Cortex of kidney (tissue), 1 donor: ENCODE data around the gene GSTT4.
"Not testable (repeated sequence)": the region's sequence is repeated elsewhere in the genome, so short reads cannot be mapped to it uniquely, and the experiment has no call there.

Experiments
- DNase-seq: peaks from one replicate; lab custom pipeline; 2025; lab: John Stamatoyannopoulos, UW

GSTT4 gene

DNA sequence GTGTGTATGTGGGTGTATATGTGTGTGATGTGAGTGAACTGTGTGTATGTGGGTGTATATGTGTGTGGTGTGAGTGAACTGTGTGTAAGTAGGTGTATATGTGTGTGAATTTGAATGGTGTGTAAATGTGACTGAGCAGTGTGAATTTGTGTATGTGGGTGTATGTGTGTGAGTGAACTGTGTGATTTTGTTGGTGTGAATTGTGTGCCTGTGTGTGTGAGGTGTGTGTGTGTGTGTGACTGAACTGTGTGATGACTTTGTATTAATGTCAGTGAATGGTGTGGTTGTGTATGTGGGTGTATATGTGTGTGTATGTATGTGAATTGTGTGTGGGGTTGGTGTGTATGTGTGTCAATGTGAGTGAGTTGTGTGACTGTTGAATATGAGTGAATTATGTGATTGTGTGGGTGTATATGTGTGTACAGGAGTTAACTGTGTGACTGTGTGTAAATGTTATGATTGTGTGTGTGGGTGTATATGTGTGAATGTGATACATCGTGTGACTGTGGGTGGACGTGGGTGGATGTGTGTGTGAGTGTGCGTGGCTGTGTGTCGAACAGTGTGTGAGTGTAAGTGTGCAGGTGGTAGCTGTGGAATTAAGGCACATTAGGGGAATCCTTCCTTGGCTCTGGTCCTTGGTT, 18.6 kb downstream of the GSTT4 start:
- not testable (repeated sequence) for DNase-seq

GRCh38 chr22:23986089-23986488, 19.2 kb downstream of the GSTT4 start:
- not testable (repeated sequence) for DNase-seq

DNA sequence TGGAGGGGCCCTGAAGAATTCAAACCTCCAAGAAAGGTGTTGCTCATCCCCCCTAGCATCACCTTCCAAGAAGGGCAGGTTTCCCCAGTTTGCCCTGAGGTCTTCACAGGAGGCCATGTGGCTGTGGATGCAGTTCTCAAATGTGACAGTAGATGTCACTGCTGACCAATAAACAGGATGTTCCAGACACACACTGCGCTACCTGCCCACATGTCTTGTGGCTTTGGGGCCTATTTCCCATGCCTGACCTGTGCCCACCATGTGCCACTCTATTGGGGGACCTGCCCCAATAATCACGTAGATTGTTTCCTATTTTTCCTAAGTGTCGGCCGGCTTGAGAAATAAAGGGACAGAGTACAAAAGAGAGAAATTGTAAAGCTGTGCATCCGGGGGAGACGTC, 20.8 kb downstream of the GSTT4 start:
- DNase-seq: no peak

- not testable (repeated sequence) for DNase-seq
These were observed 24.7 kb downstream of the GSTT4 start for GRCh38 chr22:23980567-23980966.

- not testable (repeated sequence) for DNase-seq
These were observed 25.6 kb downstream of the GSTT4 start, which contains the start of gene GSTT2 for GRCh38 chr22:23979557-23980240. GSTT2 (plus strand) TSS chr22:23980134.

DNA sequence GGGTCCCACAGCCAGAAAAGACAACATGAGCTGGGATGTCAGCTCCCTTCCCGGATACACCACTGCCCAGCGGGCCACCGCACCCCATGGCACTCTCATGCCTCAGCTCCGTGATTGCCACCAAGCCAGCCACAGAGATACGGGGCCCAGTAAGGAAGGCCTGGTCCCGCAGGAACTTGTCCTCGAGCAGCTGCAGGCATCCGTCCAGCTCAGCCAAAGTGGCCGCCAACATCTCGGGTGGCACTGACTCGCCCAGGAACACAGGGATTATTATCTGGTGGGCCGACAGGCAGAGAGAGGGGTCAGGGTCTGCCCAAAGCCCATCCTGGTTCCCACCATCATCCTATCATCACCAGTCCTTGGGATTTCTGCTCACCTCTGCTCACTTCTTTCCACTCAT, 27.9 kb downstream of the GSTT4 start:
- not testable (repeated sequence) for DNase-seq

DNA sequence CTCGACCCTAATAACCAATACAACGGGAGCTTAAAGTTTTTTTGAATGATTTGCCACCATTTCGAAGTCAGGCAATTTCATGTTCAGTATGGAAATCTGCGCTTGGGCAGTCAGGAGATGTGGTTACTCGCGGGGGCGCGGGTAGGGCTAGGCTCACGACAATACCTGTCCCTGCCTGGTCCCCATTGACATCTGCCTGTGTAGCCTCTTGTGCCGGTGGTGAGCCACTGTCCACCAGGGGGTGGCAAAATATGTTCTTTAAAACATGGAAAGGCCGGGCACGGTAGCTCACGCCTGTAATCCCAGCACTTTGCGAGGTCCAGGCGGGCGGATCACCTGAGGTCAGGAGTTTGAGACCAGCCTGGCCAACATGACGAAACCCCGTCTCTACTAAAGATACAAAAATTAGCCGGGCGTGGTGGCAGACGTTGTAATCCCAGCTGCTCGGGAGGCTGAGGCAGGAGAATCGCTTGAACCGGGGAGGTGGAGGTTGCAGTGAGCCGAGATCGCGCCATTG, 30.4 kb downstream of the GSTT4 start:
- DNase-seq: not testable (repeated sequence)

- DNase-seq: not testable (repeated sequence)
These were observed 30.9 kb downstream of the GSTT4 start, which contains the start of gene DDT for GRCh38 chr22:23974345-23974744. DDT (minus strand) TSS chr22:23974441; CDS start chr22:23974414, 27 bp downstream.

DNA sequence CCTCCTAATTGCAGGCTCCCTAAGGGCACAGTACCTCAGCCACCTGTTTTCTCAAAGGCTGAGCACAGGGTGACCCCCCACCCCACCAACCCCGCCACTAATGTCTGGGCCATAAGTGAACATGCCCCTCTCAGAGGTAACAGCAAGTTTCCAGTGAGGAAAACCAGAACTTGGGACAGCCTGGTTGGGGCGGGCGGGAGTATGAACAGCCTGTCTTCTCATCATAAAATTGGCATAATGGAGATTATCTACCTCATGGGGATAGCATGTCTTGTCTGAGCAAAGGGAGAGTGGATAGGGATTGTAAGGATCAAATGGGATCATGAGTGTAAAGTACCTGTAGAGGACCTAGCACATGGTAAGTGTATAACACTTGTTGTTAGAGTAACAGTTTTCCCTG, 33.3 kb downstream of the GSTT4 start:
- DNase-seq: not testable (repeated sequence)

- no peak for DNase-seq
These were observed 34.3 kb downstream of the GSTT4 start for GRCh38 chr22:23970816-23971486.

GRCh38 chr22:23970201-23970641, 35.0 kb downstream of the GSTT4 start:
- no peak for DNase-seq

DNA sequence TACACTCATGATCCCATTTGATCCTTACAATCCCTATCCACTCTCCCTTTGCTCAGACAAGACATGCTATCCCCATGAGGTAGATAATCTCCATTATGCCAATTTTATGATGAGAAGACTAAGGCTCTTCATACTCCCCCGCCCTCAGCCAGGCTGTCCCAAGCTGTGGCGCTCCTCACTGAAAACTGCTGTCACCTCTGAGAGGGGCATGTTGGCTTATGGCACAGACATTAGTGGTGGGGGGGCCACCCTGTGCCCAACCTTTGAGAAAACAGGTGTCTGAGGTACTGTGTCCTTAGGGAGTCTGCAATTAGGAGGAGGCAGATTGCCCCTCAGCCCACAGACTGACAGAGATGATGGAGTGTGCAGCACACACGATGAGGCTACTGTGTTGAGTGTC, 36.2 kb downstream of the GSTT4 start:
- DNase-seq: no peak

DNA sequence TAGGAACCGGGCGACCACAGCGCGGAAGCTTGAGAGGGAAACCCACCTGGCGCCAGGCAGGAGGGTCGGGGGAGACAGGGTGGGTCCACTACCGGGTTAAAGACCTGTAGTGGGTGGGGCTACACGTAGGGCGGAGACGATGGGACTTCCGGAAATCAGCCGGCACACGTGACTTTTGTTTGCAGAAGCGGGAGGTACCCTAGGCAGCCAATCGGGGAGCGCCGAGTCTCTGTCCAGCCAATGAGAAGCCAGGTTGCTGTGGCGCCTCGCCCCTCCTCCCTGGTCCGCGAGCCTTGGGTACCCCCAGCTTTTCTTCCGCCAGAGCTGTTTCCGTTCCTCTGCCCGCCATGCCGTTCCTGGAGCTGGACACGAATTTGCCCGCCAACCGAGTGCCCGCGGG, 38.7 kb downstream of the GSTT4 start, which contains the start of gene DDTL:
Gene DDTL (plus strand): TSS at position 321 of the 400 bp plus-strand sequence. CDS start 27 bp downstream, at position 348.
- DNase-seq: not testable (repeated sequence)

GRCh38 chr22:23966094-23966493, 39.2 kb downstream of the GSTT4 start:
- not testable (repeated sequence) for DNase-seq

GRCh38 chr22:23961084-23961771, 44.0 kb downstream of the GSTT4 start, which contains the start of gene GSTT2B:
GSTT2B (minus strand) TSS chr22:23961195; CDS start chr22:23961131, 64 bp downstream.
- not testable (repeated sequence) for DNase-seq

- DNase-seq: not testable (repeated sequence)
These were observed 48.9 kb downstream of the GSTT4 start for GRCh38 chr22:23956301-23956900.

GRCh38 chr22:23955886-23956285, 49.4 kb downstream of the GSTT4 start:
- not testable (repeated sequence) for DNase-seq

DNA sequence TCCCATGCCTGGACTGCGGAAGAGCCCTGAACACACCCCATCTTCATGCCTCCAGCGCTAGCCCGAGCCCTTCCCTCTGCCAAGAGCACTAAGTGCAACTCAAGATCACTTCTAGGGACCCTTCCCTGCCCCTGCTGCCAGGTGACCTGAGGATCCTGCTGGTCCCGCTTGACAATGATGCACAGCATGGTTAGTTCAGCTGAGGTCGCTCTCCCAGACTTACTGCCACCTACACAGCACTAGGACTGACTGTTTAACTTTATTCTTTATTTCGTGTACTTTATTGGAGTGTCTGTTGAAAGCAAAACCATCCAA, 50.3 kb downstream of the GSTT4 start:
- DNase-seq: not testable (repeated sequence)

- not testable (repeated sequence) for DNase-seq
These were observed 50.9 kb downstream of the GSTT4 start for GRCh38 chr22:23954193-23954990.

DNA sequence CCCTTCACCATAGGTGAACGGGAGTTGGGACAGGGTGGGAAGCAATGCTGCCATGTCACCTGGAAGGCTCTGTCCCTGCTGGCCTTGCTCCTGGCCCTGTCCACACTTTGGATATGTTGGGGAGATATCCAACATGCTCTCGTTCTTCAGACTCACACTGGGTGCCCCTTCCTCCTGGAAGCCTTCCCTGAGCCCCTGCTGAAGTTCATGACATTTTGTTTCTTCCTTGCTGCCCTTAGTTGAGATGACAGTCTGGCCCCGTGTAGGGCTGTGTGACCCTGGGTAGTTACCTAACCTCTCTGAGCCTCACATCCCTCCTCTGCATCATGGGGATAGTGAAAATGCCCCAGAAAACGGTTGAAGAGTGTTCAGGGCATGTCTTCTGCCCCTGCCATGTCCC, 51.8 kb downstream of the GSTT4 start:
- DNase-seq: not testable (repeated sequence)
